Occipital lobe (tissue), 2 donors: Measurements from ENCODE around the gene PAFAH1B2. TPM values are rescaled to one million over a fixed set of nuclear protein-coding genes. Genes with fewer than 3 reads are reported as not detected.
"Not testable (repeated sequence)": the region's sequence is repeated elsewhere in the genome, so short reads cannot be mapped to it uniquely, and the experiment has no call there.

Experiments used
- DNase-seq: peaks from one replicate; lab custom pipeline; 2025; lab: John Stamatoyannopoulos, UW
- total RNA-seq: library from RNA; depleted of rRNA; stranded (reverse); fragments of >200 nt; gene quantifications from one replicate; pipeline ENCODE4 v1.2.3, GENCODE V29; 2014

Gene PAFAH1B2
- total RNA-seq, 1 donor from 2014 or later: 325 TPM

GRCh38 chr11:117127171-117127901 is 16.8 kb upstream of the PAFAH1B2 start:
- DNase-seq: no peak

- DNase-seq: no peak
Measured at GRCh38 chr11:117128289-117128688, 15.8 kb upstream of the PAFAH1B2 start.

GRCh38 chr11:117130396-117130795 is 13.7 kb upstream of the PAFAH1B2 start:
- DNase-seq: not testable (repeated sequence)

GRCh38 chr11:117130879-117131278 is 13.2 kb upstream of the PAFAH1B2 start:
- no peak for DNase-seq

- no peak for DNase-seq
Measured at GRCh38 chr11:117134431-117134830, 9.7 kb upstream of the PAFAH1B2 start.

- DNase-seq: not testable (repeated sequence)
Measured at GRCh38 chr11:117134979-117135378, 9.1 kb upstream of the PAFAH1B2 start.

- not testable (repeated sequence) for DNase-seq
Measured at GRCh38 chr11:117137223-117138086, 6.6 kb upstream of the PAFAH1B2 start.

GRCh38 chr11:117143390-117143789 is 697 bp upstream of the PAFAH1B2 start:
- DNase-seq: peak; percentile 19

GRCh38 chr11:117144477-117145392 is 648 bp downstream of the PAFAH1B2 start:
- DNase-seq: peak; percentile 71

- no peak for DNase-seq
Measured at GRCh38 chr11:117145393-117145761, 1.3 kb downstream of the PAFAH1B2 start.

GRCh38 chr11:117146521-117146920 is 2.4 kb downstream of the PAFAH1B2 start:
- no peak for DNase-seq

GRCh38 chr11:117152066-117152465 is 8.0 kb downstream of the PAFAH1B2 start:
- DNase-seq: no peak

- no peak for DNase-seq
Measured at GRCh38 chr11:117154468-117154867, 10.4 kb downstream of the PAFAH1B2 start.

- DNase-seq: no peak
Measured at GRCh38 chr11:117157507-117157906, 13.4 kb downstream of the PAFAH1B2 start.

GRCh38 chr11:117159892-117160291 is 15.8 kb downstream of the PAFAH1B2 start:
- DNase-seq: no peak

GRCh38 chr11:117160826-117161225 is 16.7 kb downstream of the PAFAH1B2 start:
- DNase-seq: no peak

GRCh38 chr11:117166491-117166890 is 22.4 kb downstream of the PAFAH1B2 start:
- no peak for DNase-seq

GRCh38 chr11:117169736-117170135 is 25.6 kb downstream of the PAFAH1B2 start:
- no peak for DNase-seq

GRCh38 chr11:117170210-117170609 is 26.1 kb downstream of the PAFAH1B2 start:
- DNase-seq: peak; percentile 23

GRCh38 chr11:117171007-117171403 is 26.9 kb downstream of the PAFAH1B2 start:
- DNase-seq: no peak

- no peak for DNase-seq
Measured at GRCh38 chr11:117171404-117172061, 27.4 kb downstream of the PAFAH1B2 start.
